ENCODE data around the gene NODAL.

GRCh38 chr10:70479626-70480238 lies 38.3 kb upstream of the NODAL start:
- TF ChIP-seq CTCF (conservative IDR thresholded peaks at IDR 0.05; ENCODE audit: low read depth, low read length) (no peak), EZH2 (IDR thresholded peaks at IDR 0.05; ENCODE audit: borderline replicate concordance, low read depth, low read length, poor library complexity, severe bottlenecking) (no peak)

All from A673 (cell line).